ENCODE data around the gene PDLIM5.

- no peak for TF ChIP-seq TCF12 (IDR thresholded peaks at IDR 0.05; ENCODE audit: low read depth)
- no peak for TF ChIP-seq MAX (IDR thresholded peaks at IDR 0.05)
- no peak for TF ChIP-seq RAD21 (IDR thresholded peaks at IDR 0.05; ENCODE audit: low read depth)
- TF ChIP-seq EP300 (IDR thresholded peaks at IDR 0.05; ENCODE audit: borderline replicate concordance), result no peak
- no peak for TF ChIP-seq USF1 (IDR thresholded peaks at IDR 0.05)
- TF ChIP-seq, protein P1, sequence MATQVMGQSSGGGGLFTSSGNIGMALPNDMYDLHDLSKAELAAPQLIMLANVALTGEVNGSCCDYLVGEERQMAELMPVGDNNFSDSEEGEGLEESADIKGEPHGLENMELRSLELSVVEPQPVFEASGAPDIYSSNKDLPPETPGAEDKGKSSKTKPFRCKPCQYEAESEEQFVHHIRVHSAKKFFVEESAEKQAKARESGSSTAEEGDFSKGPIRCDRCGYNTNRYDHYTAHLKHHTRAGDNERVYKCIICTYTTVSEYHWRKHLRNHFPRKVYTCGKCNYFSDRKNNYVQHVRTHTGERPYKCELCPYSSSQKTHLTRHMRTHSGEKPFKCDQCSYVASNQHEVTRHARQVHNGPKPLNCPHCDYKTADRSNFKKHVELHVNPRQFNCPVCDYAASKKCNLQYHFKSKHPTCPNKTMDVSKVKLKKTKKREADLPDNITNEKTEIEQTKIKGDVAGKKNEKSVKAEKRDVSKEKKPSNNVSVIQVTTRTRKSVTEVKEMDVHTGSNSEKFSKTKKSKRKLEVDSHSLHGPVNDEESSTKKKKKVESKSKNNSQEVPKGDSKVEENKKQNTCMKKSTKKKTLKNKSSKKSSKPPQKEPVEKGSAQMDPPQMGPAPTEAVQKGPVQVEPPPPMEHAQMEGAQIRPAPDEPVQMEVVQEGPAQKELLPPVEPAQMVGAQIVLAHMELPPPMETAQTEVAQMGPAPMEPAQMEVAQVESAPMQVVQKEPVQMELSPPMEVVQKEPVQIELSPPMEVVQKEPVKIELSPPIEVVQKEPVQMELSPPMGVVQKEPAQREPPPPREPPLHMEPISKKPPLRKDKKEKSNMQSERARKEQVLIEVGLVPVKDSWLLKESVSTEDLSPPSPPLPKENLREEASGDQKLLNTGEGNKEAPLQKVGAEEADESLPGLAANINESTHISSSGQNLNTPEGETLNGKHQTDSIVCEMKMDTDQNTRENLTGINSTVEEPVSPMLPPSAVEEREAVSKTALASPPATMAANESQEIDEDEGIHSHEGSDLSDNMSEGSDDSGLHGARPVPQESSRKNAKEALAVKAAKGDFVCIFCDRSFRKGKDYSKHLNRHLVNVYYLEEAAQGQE (IDR thresholded peaks at IDR 0.05; ENCODE audit: low read depth), result no peak
Observed at GRCh38 chr4:94561249-94562024, 109.7 kb downstream of the PDLIM5 start.
